ENCODE measurements around the gene CNNM2.

GRCh38 chr10:103013416-103013815 lies 95.3 kb downstream of the CNNM2 start:
- no peak for TF ChIP-seq CTCF (IDR thresholded peaks at IDR 0.05)
- no peak for TF ChIP-seq POLR2A (IDR thresholded peaks at IDR 0.05)

Data from heart left ventricle (tissue), 13 donors.